Activated T-helper 17 cell treated with anti-CD3 and anti-CD28 coated beads, Interleukin-2, amount 50 U/mL, for 72 hours (primary cell): Measurements from ENCODE around the gene COLEC12. TPM values are rescaled to one million over a fixed set of nuclear protein-coding genes. Genes with fewer than 3 reads are reported as not detected.
"Not testable (repeated sequence)": the region's sequence is repeated elsewhere in the genome, so short reads cannot be mapped to it uniquely, and the experiment has no call there.

Experiments used
- ATAC-seq: fragments of 150-1000 bp; cut with Tn5 transposase; replicated peaks from 2 replicates; pipeline ENCODE4 v1.10.0; 2021; ENCODE audit warnings: mild to moderate bottlenecking, moderate library complexity
- H3K27ac Mint-ChIP-seq: one replicate; pipeline ENCODE4 v1.8.0; 2022; ENCODE audit warnings: mixed read lengths
- H3K27me3 Mint-ChIP-seq: one replicate; pipeline ENCODE4 v1.8.0; 2022; ENCODE audit warnings: mixed read lengths
- H3K36me3 Mint-ChIP-seq: one replicate; pipeline ENCODE4 v1.8.0; 2022; ENCODE audit warnings: low read depth, mild to moderate bottlenecking, mixed read lengths
- H3K4me1 Mint-ChIP-seq: one replicate; pipeline ENCODE4 v1.8.0; 2022; ENCODE audit warnings: mixed read lengths
- H3K4me3 Mint-ChIP-seq: one replicate; pipeline ENCODE4 v1.8.0; 2022; ENCODE audit warnings: mild to moderate bottlenecking, mixed read lengths
- H3K9me3 Mint-ChIP-seq: one replicate; pipeline ENCODE4 v1.8.0; 2022; ENCODE audit warnings: mixed read lengths
- total RNA-seq, 2 donors: library from RNA; stranded (reverse); gene quantifications; one replicate each; pipeline ENCODE4 v1.2.3, GENCODE V29; 2022

Gene COLEC12
- total RNA-seq, 2 donors from 2014 or later = not detected

DNA sequence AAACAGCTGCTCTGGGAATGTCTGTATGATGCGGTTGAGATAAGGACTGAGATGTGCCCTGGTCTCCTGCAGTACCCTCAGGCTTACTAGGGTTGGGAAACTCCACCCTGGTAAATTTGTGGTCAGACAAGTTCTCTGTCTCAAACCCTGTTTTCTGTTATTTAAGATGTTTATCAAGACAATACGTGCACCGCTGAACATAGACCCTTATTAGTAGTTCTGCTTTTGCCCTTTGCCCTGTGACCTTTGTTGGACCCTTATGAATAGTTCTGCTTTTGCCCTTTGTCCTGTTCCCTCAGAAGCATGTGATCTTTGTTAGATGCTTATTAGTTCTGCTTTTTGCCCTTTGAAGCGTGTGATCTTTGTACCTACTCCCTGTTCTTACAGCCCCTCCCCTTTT lies 95.5 kb downstream of the COLEC12 start:
- H3K27ac Mint-ChIP-seq, H3K9me3 Mint-ChIP-seq, H3K4me1 Mint-ChIP-seq, H3K4me3 Mint-ChIP-seq, ATAC-seq, H3K36me3 Mint-ChIP-seq: not testable (repeated sequence)
- peaks cover 23% of the 10 kb centered on the region for H3K27me3 Mint-ChIP-seq

DNA sequence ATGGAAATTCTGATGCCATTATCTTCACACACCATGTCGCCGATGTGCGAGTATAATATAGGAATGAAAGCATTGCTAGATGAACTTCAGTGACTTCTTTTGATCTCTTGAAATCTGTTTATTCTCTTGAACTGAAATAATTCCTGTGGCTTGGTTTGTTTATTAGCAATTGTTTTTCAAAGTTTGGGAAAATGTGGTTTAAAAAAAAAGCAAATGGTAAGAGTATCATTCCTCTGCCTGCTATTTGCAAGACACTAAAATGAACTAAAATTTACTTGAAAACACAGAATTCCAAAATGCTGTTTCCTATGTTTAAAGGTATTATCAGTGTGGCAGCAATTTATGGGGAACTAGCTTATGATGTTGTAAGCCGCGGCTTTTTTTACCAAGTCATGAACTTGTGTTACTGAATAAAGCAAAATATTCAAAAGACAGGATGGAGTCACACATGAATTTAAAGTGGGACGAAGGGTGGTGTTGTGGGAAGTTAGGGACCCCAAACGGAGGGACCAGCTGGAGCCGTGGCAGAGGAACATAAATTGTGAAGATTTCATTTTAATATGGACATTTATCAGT lies 96.4 kb downstream of the COLEC12 start:
- H3K9me3 Mint-ChIP-seq = peaks cover 7% of the 10 kb centered on the region
- peaks cover 20% of the 10 kb centered on the region for H3K27me3 Mint-ChIP-seq
- no peak overlapping the region for H3K27ac Mint-ChIP-seq
- H3K4me3 Mint-ChIP-seq = no peak overlapping the region
- no peaks in the 10 kb centered on the region for H3K36me3 Mint-ChIP-seq
- no peaks in the 10 kb centered on the region for H3K4me1 Mint-ChIP-seq
- no peak for ATAC-seq

DNA sequence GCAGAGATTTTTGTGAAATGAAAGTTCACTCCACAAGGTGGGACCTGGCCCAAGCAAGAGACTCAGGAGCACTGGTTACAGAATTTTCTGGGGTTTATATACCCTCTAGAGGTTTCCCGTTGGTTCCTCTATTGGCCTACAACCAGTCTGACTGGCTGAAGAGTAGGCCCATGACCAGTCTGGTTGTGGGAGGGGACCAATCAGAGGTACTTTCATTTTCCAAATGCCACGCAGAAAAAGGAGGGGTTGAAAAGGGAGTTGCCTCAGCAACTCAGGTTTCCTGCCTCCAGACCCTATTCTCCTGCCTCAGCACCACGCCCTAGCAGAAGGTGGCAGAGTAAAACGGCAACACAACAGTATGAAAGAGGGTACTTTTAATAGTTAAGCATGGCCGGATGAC lies 98.4 kb downstream of the COLEC12 start:
- H3K4me1 Mint-ChIP-seq = no peaks in the 10 kb centered on the region
- ATAC-seq = no peak

DNA sequence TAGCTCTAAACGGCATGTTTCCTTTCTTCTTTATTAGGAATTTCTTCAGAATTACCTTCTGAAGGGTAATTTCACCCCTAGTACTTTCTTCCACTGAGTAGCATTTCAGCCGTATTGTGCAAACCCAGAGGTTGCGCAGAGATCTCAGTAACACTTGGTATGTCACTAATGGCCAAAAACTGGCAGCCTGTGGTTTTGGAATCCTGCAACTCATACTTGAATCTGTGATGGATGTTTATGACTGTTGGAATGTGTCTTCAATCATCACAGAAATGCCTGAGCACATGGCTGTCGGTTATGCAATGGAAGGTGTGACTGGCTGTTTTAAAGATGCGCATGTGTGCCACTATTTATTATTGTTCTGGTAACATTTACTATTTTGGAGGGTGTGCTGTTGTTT lies 100.0 kb downstream of the COLEC12 start:
- H3K4me3 Mint-ChIP-seq = no peak overlapping the region
- ATAC-seq = no peak
- peaks cover 4% of the 10 kb centered on the region for H3K9me3 Mint-ChIP-seq
- H3K27ac Mint-ChIP-seq = no peak overlapping the region
- no peaks in the 10 kb centered on the region for H3K4me1 Mint-ChIP-seq
- H3K36me3 Mint-ChIP-seq = no peaks in the 10 kb centered on the region
- H3K27me3 Mint-ChIP-seq = peaks cover 18% of the 10 kb centered on the region

More for the DNA sequence above, 98.4 kb downstream of the COLEC12 start:
- no peak overlapping the region for H3K27ac Mint-ChIP-seq
- peaks cover 23% of the 10 kb centered on the region for H3K27me3 Mint-ChIP-seq
- no peak overlapping the region for H3K4me3 Mint-ChIP-seq
- no peaks in the 10 kb centered on the region for H3K36me3 Mint-ChIP-seq
- peaks cover 7% of the 10 kb centered on the region for H3K9me3 Mint-ChIP-seq

DNA sequence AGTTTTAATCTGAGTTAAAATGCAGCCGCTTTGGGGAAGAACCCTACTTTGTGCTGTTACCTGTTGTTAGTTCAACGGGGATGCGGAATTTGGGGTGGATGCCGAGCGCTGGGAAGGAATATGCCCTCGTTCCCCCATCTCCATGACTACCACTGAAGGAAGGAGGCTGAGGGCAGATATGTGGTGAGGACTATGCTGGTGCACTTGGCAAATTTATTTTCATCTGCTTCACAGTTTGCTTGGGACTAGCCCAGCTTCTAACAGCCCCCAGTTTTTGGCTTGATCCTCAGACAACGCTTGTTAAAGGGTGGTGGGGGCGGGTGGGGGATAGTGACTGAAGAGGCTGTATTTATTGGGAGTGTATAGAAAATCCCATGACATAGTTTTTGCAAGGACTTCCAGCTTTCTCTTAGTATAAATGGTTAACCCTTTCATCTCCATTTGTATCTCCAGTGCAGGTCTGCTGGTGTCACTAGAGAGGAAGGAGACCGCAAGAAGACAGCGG lies 100.8 kb downstream of the COLEC12 start:
- ATAC-seq = no peak
- no peaks in the 10 kb centered on the region for H3K36me3 Mint-ChIP-seq
- H3K9me3 Mint-ChIP-seq = no peaks in the 10 kb centered on the region
- peaks cover 18% of the 10 kb centered on the region for H3K27me3 Mint-ChIP-seq
- H3K4me3 Mint-ChIP-seq = no peak overlapping the region
- no peak overlapping the region for H3K27ac Mint-ChIP-seq
- H3K4me1 Mint-ChIP-seq = no peaks in the 10 kb centered on the region

DNA sequence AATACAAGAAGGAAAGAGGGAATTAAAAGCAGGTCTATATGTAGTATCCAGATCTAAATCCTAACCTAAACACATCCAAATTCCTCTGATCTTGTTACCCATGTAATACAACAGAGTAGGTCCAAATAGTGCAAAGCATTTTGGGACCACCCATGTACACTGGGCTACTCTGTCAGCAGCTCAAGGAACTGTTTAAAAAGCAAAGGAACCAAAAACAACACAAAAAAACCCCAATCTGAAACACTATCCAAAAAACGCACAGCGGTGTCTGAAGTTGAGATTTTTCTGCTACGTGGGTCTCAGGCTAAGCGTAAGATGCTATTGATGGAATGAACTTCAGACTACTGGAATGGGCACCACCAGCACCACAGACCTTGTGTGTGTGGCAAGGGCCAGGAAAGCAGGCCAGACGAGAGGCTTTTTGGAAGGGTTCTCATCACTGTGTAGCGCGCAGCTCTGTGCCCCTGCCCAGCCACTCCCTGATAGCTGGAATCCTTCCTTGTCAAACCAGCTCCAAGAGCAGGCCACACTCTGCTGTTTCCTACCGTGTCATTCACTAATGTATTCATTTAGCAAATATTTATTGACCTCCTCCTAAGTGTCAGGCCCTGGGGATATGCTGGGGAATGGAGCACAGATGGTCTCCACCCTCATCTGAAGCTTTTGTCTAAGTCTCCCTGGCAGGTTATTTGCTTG lies 101.4 kb downstream of the COLEC12 start:
- no peak overlapping the region for H3K27ac Mint-ChIP-seq
- H3K27me3 Mint-ChIP-seq = peaks cover 18% of the 10 kb centered on the region
- no peaks in the 10 kb centered on the region for H3K4me1 Mint-ChIP-seq
- no peak for ATAC-seq
- no peak overlapping the region for H3K4me3 Mint-ChIP-seq
- H3K36me3 Mint-ChIP-seq = no peaks in the 10 kb centered on the region
- no peaks in the 10 kb centered on the region for H3K9me3 Mint-ChIP-seq

DNA sequence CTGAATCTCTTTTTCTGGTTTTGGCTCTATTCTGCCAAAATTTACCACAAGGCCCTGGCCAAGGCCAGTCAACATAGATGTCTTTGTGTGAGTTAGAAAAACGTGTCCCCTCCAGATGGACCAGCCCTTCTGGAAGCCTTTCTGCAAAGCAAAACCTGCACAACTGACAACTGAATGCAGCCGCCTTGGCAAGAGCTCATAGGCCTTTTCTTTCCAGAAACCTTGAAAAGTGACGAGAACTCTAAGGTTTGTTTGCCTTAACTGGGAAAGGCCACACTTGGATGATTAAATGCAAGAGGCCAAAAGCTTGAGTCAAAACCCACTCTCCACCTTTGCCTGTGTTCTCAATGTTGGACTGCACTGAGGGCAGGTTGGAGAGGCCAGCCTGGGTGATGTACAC lies 103.9 kb downstream of the COLEC12 start:
- Mint-ChIP-seq H3K9me3 (no peaks in the 10 kb centered on the region), H3K27ac (no peak overlapping the region), H3K36me3 (no peaks in the 10 kb centered on the region), H3K4me1 (no peaks in the 10 kb centered on the region), H3K4me3 (no peak overlapping the region), H3K27me3 (peaks cover 10% of the 10 kb centered on the region)
- no peak for ATAC-seq

DNA sequence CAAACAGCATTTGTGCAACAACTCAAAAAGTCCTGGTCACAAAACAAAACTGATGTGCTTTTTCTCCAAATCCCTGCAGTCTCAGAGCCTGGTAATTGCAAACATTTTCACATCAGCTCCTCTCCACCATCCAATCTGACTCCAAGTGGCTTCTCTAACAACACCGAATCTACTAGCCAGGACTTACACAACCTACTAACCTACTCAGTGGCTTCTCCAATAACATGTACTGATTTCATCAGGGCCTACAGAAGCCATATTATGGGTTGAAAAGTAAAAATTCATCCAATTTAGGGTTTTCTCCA lies 104.3 kb downstream of the COLEC12 start:
- H3K27ac Mint-ChIP-seq = no peak overlapping the region
- H3K4me3 Mint-ChIP-seq = no peak overlapping the region
- no peaks in the 10 kb centered on the region for H3K36me3 Mint-ChIP-seq
- H3K4me1 Mint-ChIP-seq = no peaks in the 10 kb centered on the region
- ATAC-seq = no peak
- no peaks in the 10 kb centered on the region for H3K9me3 Mint-ChIP-seq
- H3K27me3 Mint-ChIP-seq = peaks cover 7% of the 10 kb centered on the region

DNA sequence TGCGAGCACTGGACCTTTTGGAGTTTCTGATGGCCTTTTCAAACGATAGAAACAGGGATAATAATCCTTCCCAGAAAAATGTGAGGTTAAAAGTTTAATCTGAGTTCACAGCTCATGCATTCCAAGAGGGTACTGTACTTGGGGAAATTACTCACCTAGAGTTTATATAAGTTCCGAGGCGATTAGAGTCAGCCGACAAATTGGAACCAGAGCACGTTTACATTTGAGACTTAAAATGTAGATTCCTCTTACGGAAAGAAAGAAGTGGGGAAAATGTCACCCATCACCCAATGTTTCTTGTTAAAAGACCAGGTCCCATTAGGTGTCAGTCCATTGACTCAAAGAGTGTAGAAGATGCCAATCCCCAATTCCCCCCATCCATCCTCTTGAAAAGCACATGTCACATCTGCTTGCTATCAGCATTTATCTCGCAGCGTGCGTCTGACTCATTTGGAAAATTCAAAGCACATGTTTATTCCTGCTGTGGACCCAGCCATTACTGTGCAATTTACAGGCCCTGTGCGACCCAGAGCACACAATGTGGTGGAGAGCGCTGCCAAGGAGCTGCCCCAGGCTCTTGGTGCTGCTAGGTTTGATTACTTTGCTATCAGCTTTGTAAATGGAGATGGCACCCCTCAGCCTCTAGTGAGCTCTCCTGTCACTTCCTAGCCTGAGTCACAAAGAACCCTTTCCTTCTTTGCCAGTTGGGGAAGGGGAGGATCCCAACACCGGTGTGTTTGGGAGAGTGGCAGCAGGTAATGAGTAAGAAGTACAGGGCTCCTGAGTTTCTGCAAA lies 104.8 kb downstream of the COLEC12 start:
- Mint-ChIP-seq H3K27me3 (peaks cover 6% of the 10 kb centered on the region), H3K4me3 (no peak overlapping the region), H3K9me3 (no peaks in the 10 kb centered on the region), H3K36me3 (no peaks in the 10 kb centered on the region), H3K4me1 (no peaks in the 10 kb centered on the region), H3K27ac (no peak overlapping the region)
- no peak for ATAC-seq

DNA sequence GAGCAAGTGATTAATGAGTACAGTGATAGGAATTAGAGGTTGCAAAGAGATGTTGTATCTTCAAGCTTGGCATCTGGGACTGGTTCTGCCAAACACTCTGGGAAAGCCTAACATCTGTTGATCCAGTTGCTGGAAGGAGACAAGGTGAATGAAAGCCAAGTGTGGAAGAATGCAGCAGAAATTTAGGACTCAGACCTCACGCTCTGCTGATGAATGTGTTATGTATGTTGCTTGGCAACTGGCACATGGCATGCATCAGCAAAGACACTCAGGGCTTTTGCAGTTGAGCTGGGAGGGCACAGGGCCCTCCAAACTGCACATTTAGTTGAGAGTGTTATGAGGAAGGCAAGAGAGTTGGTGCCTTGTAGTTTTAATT lies 105.5 kb downstream of the COLEC12 start:
- H3K36me3 Mint-ChIP-seq = no peaks in the 10 kb centered on the region

DNA sequence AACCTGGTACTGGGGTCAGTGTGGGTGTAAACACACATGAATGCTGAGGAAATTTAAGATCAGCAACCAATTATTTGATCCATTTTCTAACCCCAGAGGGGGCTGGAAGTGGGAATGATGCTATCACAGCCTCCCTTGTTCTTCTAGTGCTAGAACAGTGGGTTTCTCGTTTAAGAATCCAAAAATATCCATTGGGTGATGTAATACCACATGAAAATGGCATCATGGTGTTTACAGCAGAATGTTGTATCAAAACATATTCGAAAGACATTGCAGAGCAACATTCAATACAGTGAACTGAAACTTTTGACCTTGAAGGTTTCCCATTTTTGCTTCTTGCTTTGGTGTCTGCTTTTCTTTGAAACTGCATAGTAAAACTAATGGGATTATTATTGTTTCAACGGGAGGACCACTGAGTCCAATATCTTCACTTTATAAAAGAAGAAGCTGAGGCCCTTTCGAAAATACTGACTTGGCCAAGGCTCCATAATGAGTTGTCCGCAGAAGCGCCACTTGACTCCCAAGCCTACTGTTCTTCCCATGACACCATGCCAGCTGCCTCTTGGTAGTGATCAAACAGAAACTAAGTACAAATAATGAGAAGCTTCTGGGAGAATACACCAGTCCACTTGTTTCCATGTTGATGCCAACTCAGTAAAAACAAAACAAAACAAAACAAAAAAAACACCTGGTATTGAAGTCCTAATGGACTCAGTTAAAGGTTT lies 106.1 kb downstream of the COLEC12 start:
- no peaks in the 10 kb centered on the region for H3K4me1 Mint-ChIP-seq
- no peaks in the 10 kb centered on the region for H3K36me3 Mint-ChIP-seq
- no peak overlapping the region for H3K27ac Mint-ChIP-seq
- no peaks in the 10 kb centered on the region for H3K9me3 Mint-ChIP-seq
- no peak overlapping the region for H3K4me3 Mint-ChIP-seq
- ATAC-seq = no peak
- peaks cover 6% of the 10 kb centered on the region for H3K27me3 Mint-ChIP-seq

More for the DNA sequence above, 105.5 kb downstream of the COLEC12 start:
- Mint-ChIP-seq H3K4me1 (no peaks in the 10 kb centered on the region), H3K4me3 (no peak overlapping the region), H3K27me3 (peaks cover 6% of the 10 kb centered on the region), H3K27ac (no peak overlapping the region), H3K9me3 (no peaks in the 10 kb centered on the region)
- no peak for ATAC-seq

DNA sequence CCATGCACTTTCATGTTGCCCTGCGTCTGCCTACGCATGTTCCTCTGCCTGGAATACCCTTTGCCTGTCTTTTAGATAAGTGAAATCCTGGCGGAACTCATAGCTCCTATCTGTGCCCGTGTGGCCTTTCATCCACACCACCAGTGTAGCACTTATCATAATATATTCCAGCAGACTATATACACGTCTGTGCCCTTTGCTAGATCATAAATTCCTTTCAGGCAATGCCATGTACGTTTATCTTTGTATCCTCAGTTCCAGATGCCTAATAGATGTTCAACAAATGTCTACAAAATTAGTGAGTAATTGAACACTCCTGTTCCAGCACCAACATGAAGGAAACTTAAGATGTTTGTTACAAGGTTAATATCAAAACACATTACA lies 106.9 kb downstream of the COLEC12 start:
- no peak for ATAC-seq
- H3K36me3 Mint-ChIP-seq = no peaks in the 10 kb centered on the region
- H3K27ac Mint-ChIP-seq = no peak overlapping the region
- H3K27me3 Mint-ChIP-seq = peaks cover 6% of the 10 kb centered on the region
- no peak overlapping the region for H3K4me3 Mint-ChIP-seq
- no peaks in the 10 kb centered on the region for H3K4me1 Mint-ChIP-seq
- no peaks in the 10 kb centered on the region for H3K9me3 Mint-ChIP-seq

DNA sequence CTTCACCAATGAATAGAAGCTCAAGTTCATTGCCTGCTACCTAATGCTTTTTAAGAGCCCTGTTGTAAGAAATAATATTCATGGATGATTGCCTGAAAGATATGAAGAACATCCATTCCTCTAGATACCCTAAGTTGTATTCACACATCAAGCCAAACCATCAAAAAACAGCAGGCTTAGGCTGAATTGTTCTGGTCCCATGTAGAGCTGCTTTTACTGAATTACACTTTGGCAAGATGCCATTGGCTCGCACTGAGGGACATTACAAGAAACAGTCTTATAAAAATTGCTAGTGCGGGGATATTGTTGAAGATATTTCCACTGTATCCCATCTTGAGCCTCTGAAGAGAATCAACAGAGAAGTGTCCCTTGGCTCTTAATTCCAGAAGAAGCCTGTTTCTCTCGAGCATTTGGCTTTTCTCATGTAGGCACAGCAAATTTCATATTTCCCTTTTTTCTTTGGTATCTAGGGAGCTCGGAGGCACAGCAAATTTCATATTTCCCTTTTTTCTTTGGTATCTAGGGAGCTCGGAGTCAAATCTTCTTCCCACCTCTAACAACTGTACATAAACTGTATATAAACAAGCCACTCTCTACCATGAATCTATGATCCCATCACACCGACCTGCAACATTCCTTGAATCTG lies 107.5 kb downstream of the COLEC12 start:
- Mint-ChIP-seq H3K4me1 (no peaks in the 10 kb centered on the region), H3K27me3 (peaks cover 6% of the 10 kb centered on the region), H3K4me3 (no peak overlapping the region), H3K36me3 (no peaks in the 10 kb centered on the region), H3K9me3 (no peaks in the 10 kb centered on the region), H3K27ac (no peak overlapping the region)
- no peak for ATAC-seq

DNA sequence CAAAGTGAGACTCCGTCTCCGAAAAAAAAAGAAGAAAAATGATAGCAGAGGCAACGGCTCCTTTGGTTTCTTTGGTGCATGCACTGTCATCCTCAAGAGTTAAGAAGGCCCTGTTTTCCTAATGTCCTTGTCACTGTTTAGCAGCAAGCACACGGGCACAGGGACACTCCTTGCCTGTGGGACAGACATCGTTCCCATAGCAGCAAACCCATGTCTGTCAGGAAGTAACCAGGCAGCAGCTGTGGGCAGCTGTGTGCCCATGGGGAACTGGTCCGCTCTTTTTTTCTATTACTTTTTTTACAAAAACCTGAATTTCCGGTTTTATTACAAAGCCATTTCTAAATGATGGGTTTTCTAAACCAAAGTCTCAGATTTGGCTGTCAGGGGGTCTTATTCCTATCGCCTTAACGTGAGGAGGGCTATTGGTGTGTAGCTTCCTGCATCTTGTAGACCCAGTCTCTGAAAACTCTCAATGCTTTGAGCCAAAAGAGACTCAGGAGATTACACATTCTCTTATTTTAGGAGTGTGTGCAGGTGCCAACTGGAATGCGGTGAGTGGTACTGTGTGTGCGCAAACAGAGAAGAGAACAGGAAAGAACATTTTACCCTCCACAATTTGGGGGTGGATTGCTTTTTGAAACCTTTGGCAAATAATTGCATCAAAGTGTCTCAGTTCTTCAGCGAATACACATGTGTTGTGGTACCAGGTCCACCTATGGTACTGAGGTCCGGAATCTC lies 109.6 kb downstream of the COLEC12 start:
- no peak overlapping the region for H3K27ac Mint-ChIP-seq
- H3K4me1 Mint-ChIP-seq = no peaks in the 10 kb centered on the region
- no peaks in the 10 kb centered on the region for H3K9me3 Mint-ChIP-seq
- no peak overlapping the region for H3K4me3 Mint-ChIP-seq
- no peaks in the 10 kb centered on the region for H3K36me3 Mint-ChIP-seq
- no peaks in the 10 kb centered on the region for H3K27me3 Mint-ChIP-seq
- ATAC-seq = no peak
